ENCODE results near the gene GNAT1.

The GNAT1 gene

GRCh38 chr3:50163572-50164455 is 27.6 kb upstream of the GNAT1 start:
- no peak for DNase-seq

GRCh38 chr3:50164481-50164880 is 26.9 kb upstream of the GNAT1 start:
- DNase-seq, result no peak

GRCh38 chr3:50164984-50165909 is 26.2 kb upstream of the GNAT1 start:
- no peak for DNase-seq

- DNase-seq, result no peak
Measured at GRCh38 chr3:50165910-50166538, 25.4 kb upstream of the GNAT1 start.

- no peak for DNase-seq
Measured at GRCh38 chr3:50166620-50167019, 24.8 kb upstream of the GNAT1 start.

- DNase-seq, result no peak
Measured at GRCh38 chr3:50167069-50167840, 24.2 kb upstream of the GNAT1 start.

GRCh38 chr3:50167841-50168209 is 23.6 kb upstream of the GNAT1 start:
- no peak for DNase-seq

GRCh38 chr3:50168388-50168787 is 23.0 kb upstream of the GNAT1 start:
- DNase-seq, result no peak

- DNase-seq, result no peak
Measured at GRCh38 chr3:50168791-50169190, 22.6 kb upstream of the GNAT1 start.

- no peak for DNase-seq
Measured at GRCh38 chr3:50169232-50169832, 22.1 kb upstream of the GNAT1 start.

GRCh38 chr3:50169858-50170257 is 21.6 kb upstream of the GNAT1 start:
- DNase-seq, result no peak

- DNase-seq, result no peak
Measured at GRCh38 chr3:50170689-50171088, 20.7 kb upstream of the GNAT1 start.

GRCh38 chr3:50171540-50172301 is 19.7 kb upstream of the GNAT1 start:
- no peak for DNase-seq

- DNase-seq, result no peak
Measured at GRCh38 chr3:50172626-50173220, 18.7 kb upstream of the GNAT1 start.

- DNase-seq, result no peak
Measured at GRCh38 chr3:50173685-50174516, 17.5 kb upstream of the GNAT1 start.

GRCh38 chr3:50174517-50174895 is 16.9 kb upstream of the GNAT1 start:
- DNase-seq, result no peak

GRCh38 chr3:50174947-50175524 is 16.4 kb upstream of the GNAT1 start:
- DNase-seq, result no peak

- no peak for DNase-seq
Measured at GRCh38 chr3:50177346-50177745, 14.1 kb upstream of the GNAT1 start.

GRCh38 chr3:50179710-50180109 is 11.7 kb upstream of the GNAT1 start:
- no peak for DNase-seq

- DNase-seq, result no peak
Measured at GRCh38 chr3:50181985-50182384, 9.4 kb upstream of the GNAT1 start.

All from SHP77 treated with DMSO at 0.1 percent for 48 hours (cell line).